Measurements from ENCODE around the gene PDE4A. TPM values are rescaled to one million over a fixed set of nuclear protein-coding genes. Genes with fewer than 3 reads are reported as not detected.
"Not testable (repeated sequence)": the region's sequence is repeated elsewhere in the genome, so short reads cannot be mapped to it uniquely, and the experiment has no call there.

PDE4A gene
- total RNA-seq (16.6 TPM), polyA plus RNA-seq (1 to 10 TPM in 3 of 4 donors, under 1 TPM in 1; 0.86 to 4.2 (median 3.5) TPM)

- H3K9me3 Mint-ChIP-seq: peaks cover 0 to 11% (median 0%) of the 10 kb centered on the region in 7 donors
- Histone ChIP-seq H3K4me3 (ENCODE audit: low read depth, low read length) (peak within 1 kb of the TSS; percentile 52), H3K27ac (ENCODE audit: insufficient read depth, low read length, poor library complexity, severe bottlenecking) (no peak within 1 kb of the TSS), H3K36me3 (ENCODE audit: control insufficient read depth, insufficient read depth, low read length) (no peaks in the 10 kb centered on the region), H3K4me1 (ENCODE audit: control insufficient read depth, insufficient read depth, low read length, poor library complexity, severe bottlenecking) (peaks cover 75% of the 10 kb centered on the region), H3K9me3 (ENCODE audit: control insufficient read depth in 2 of 2, low read length in 2 of 2) (no peaks in the 10 kb centered on the region), H3K27me3 (ENCODE audit: control insufficient read depth, insufficient read depth, low read length) (peaks cover 25% of the 10 kb centered on the region)
- DNase-seq: peak in 2 of 3 donors; percentile 58 to 79
- peak within 1 kb of the TSS; percentile 76 to 97 (median 87) for H3K4me3 Mint-ChIP-seq
- peaks cover 6 to 75% (median 39%) of the 10 kb centered on the region in 4 donors for H3K4me1 Mint-ChIP-seq
- H3K27ac Mint-ChIP-seq: peak within 1 kb of the TSS in 2 of 3 donors; percentile 78 to 95
- no peaks in the 10 kb centered on the region for H3K36me3 Mint-ChIP-seq
- ATAC-seq (ENCODE audit: low read depth in 2 of 2): no peak
- H3K27me3 Mint-ChIP-seq: peaks cover 64% of the 10 kb centered on the region
Measured at GRCh38 chr19:10420444-10421239, at the start of gene PDE4A. Gene PDE4A (plus strand): TSS chr19:10420538. CDS start chr19:10420765, 227 bp downstream.

DNA sequence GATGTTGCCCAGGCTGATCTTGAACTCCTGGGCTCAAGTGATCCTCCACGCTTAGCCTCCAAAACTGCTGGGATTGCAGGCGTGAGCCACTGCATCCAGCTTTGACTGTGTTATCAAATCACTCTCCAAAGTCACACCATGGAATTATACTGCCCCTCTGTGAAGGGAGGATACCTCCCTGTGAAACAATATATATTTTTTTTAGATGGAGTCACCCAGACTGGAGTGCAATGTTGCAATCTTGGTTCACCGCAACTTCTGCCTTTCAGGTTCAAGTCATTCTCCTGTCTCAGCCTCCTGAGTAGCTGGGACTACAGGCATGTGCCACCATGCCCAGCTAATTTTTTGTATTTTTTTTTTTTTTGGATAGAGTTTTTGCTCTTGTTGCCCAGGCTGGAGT, 47.6 kb upstream of the PDE4A start:
- H3K36me3 Mint-ChIP-seq: peaks cover 25% of the 10 kb centered on the region
- H3K27me3 Mint-ChIP-seq: no peaks in the 10 kb centered on the region
- peaks cover 0 to 6% (median 4%) of the 10 kb centered on the region in 4 donors for H3K4me1 Mint-ChIP-seq
- no peaks in the 10 kb centered on the region for H3K9me3 ChIP-seq (ENCODE audit: control insufficient read depth in 2 of 2, low read length in 2 of 2)
- no peak overlapping the region for H3K27ac ChIP-seq (ENCODE audit: insufficient read depth, low read length, poor library complexity, severe bottlenecking)
- H3K27me3 ChIP-seq (ENCODE audit: control insufficient read depth, insufficient read depth, low read length): no peaks in the 10 kb centered on the region
- ATAC-seq (ENCODE audit: low read depth in 2 of 2) (no peak), DNase-seq (no peak)
- H3K4me3 ChIP-seq (ENCODE audit: low read depth, low read length): no peak overlapping the region
- no peak overlapping the region for H3K27ac Mint-ChIP-seq
- H3K9me3 Mint-ChIP-seq: no peaks in the 10 kb centered on the region
- peaks cover 48% of the 10 kb centered on the region for H3K36me3 ChIP-seq (ENCODE audit: control insufficient read depth, insufficient read depth, low read length)
- no peaks in the 10 kb centered on the region for H3K4me1 ChIP-seq (ENCODE audit: control insufficient read depth, insufficient read depth, low read length, poor library complexity, severe bottlenecking)
- H3K4me3 Mint-ChIP-seq: no peak overlapping the region

DNA sequence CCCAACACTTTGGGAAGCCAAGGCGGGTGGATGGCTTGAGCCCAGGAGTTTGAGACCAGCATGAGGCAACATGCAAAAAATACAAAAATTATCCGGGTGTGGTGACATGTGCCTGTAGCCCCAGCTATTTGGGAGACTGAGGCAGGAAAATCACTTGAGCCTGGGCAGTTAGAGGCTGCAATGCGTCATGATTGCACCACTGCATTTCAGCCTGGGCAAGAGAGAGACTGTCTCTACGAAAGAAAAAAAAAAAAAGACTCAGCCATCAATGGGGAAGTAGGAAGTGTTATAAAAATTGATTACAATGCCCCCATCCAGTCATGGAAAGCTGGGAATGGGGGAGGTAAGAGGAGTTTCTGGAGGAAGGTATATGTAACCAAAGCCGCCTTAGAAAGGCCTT, 45.4 kb upstream of the PDE4A start:
- Histone ChIP-seq H3K9me3 (ENCODE audit: control insufficient read depth in 2 of 2, low read length in 2 of 2) (no peaks in the 10 kb centered on the region), H3K27ac (ENCODE audit: insufficient read depth, low read length, poor library complexity, severe bottlenecking) (no peak overlapping the region), H3K4me1 (ENCODE audit: control insufficient read depth, insufficient read depth, low read length, poor library complexity, severe bottlenecking) (peaks cover 6% of the 10 kb centered on the region), H3K4me3 (ENCODE audit: low read depth, low read length) (no peak overlapping the region), H3K27me3 (ENCODE audit: control insufficient read depth, insufficient read depth, low read length) (no peaks in the 10 kb centered on the region), H3K36me3 (ENCODE audit: control insufficient read depth, insufficient read depth, low read length) (peaks cover 37% of the 10 kb centered on the region)
- Mint-ChIP-seq H3K9me3 (no peaks in the 10 kb centered on the region), H3K4me3 (no peak overlapping the region), H3K36me3 (peaks cover 16% of the 10 kb centered on the region), H3K27ac (no peak overlapping the region), H3K4me1 (peaks cover 0 to 13% (median 9%) of the 10 kb centered on the region in 4 donors), H3K27me3 (no peaks in the 10 kb centered on the region)
- no peak for ATAC-seq (ENCODE audit: low read depth in 2 of 2)
- DNase-seq: no peak

DNA sequence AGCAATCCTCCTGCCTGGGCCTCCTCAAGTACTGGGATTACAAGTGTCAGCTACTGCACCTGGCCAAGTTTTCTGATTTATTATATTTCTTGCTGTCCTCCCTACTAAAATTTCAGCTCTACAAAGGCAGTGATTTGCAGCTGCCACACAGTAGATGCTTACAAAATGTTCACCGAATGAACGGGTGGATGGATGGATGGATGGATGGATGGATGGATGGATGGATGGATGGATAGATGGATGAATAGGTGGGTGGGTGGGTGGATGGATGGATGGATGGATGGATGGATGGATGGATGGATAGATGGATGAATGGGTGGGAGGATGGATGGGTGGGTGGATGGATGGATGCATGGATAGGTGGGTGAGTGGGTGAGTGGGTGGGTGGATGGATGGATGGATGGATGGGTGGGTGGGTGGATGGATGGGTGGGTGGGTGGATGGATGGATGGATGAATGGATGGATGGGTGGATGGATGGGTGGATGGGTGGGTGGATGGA, 43.1 kb upstream of the PDE4A start:
- not testable (repeated sequence) for ATAC-seq (ENCODE audit: low read depth in 2 of 2); H3K27ac ChIP-seq (ENCODE audit: insufficient read depth, low read length, poor library complexity, severe bottlenecking); H3K27ac Mint-ChIP-seq; H3K4me3 ChIP-seq (ENCODE audit: low read depth, low read length); DNase-seq; H3K4me3 Mint-ChIP-seq; H3K27me3 ChIP-seq (ENCODE audit: control insufficient read depth, insufficient read depth, low read length); H3K9me3 ChIP-seq (ENCODE audit: control insufficient read depth in 2 of 2, low read length in 2 of 2); H3K27me3 Mint-ChIP-seq; H3K9me3 Mint-ChIP-seq
- Histone ChIP-seq H3K4me1 (ENCODE audit: control insufficient read depth, insufficient read depth, low read length, poor library complexity, severe bottlenecking) (peaks cover 15% of the 10 kb centered on the region), H3K36me3 (ENCODE audit: control insufficient read depth, insufficient read depth, low read length) (peaks cover 25% of the 10 kb centered on the region)
- Mint-ChIP-seq H3K36me3 (peaks cover 20% of the 10 kb centered on the region), H3K4me1 (peaks cover 0 to 27% (median 20%) of the 10 kb centered on the region in 4 donors)

DNA sequence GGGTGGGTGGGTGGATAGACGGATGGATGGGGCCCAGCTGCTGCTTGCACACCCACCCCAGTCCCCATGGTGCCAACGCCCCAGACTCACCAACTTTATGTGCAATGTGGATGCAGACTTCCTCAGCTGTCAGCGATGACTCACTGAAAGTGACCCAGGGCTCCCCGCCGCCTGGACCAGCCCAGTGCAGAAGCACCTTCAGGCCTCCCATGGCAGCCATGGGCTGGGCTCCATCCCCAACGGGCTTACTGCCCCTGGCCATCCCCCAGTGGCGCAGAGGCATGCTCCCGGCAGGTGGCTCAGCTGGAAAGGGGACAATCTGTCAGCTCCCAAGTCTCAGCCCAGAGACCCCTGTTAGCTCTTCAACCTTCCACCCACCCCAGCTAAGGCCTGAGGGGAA, 42.2 kb upstream of the PDE4A start:
- H3K27me3 Mint-ChIP-seq: peaks cover 4% of the 10 kb centered on the region
- H3K27ac Mint-ChIP-seq: no peak overlapping the region
- peak overlapping the region in 2 of 4 donors; percentile 13 to 44 for H3K4me3 Mint-ChIP-seq

DNA sequence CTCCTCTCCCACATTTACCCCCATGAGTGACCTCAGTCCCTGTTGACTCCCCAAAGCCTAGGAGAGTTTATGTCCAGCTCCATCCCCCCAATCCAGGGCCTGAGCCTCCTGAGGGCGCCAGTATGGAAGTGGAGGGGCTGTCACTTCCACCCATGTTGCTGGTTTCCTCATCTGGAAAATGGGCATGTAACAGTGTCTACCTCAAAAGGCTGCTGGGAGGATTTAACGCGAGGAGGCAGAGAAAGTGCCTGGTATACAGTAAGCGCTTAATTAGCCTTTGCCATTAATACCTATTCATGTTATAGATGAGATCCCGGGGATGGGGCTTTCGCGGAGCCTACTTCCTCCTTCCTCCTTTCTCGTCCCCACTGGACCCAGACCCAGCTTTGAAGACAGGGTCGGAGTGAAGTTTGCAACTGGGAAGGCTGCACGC, 40.4 kb upstream of the PDE4A start:
- Mint-ChIP-seq H3K27me3 (peaks cover 8% of the 10 kb centered on the region), H3K27ac (peak overlapping the region; percentile 94 to 96 (median 95)), H3K36me3 (peaks cover 14% of the 10 kb centered on the region), H3K4me1 (peaks cover 0 to 28% (median 20%) of the 10 kb centered on the region in 4 donors), H3K4me3 (peak overlapping the region; percentile 94 to 97 (median 96)), H3K9me3 (no peaks in the 10 kb centered on the region)
- H3K36me3 ChIP-seq (ENCODE audit: control insufficient read depth, insufficient read depth, low read length): peaks cover 12% of the 10 kb centered on the region
- peak overlapping the region; percentile 96 for H3K4me3 ChIP-seq (ENCODE audit: low read depth, low read length)
- no peaks in the 10 kb centered on the region for H3K27me3 ChIP-seq (ENCODE audit: control insufficient read depth, insufficient read depth, low read length)
- ATAC-seq (ENCODE audit: low read depth in 2 of 2): no peak
- peaks cover 15% of the 10 kb centered on the region for H3K4me1 ChIP-seq (ENCODE audit: control insufficient read depth, insufficient read depth, low read length, poor library complexity, severe bottlenecking)
- peak overlapping the region; percentile 83 for H3K27ac ChIP-seq (ENCODE audit: insufficient read depth, low read length, poor library complexity, severe bottlenecking)
- DNase-seq: no peak
- no peaks in the 10 kb centered on the region for H3K9me3 ChIP-seq (ENCODE audit: control insufficient read depth in 2 of 2, low read length in 2 of 2)

More for the DNA sequence above, 42.2 kb upstream of the PDE4A start:
- DNase-seq (no peak), ATAC-seq (ENCODE audit: low read depth in 2 of 2) (no peak)
- Histone ChIP-seq H3K27ac (ENCODE audit: insufficient read depth, low read length, poor library complexity, severe bottlenecking) (no peak overlapping the region), H3K9me3 (ENCODE audit: control insufficient read depth in 2 of 2, low read length in 2 of 2) (no peaks in the 10 kb centered on the region), H3K4me3 (ENCODE audit: low read depth, low read length) (no peak overlapping the region), H3K4me1 (ENCODE audit: control insufficient read depth, insufficient read depth, low read length, poor library complexity, severe bottlenecking) (peaks cover 15% of the 10 kb centered on the region), H3K27me3 (ENCODE audit: control insufficient read depth, insufficient read depth, low read length) (no peaks in the 10 kb centered on the region), H3K36me3 (ENCODE audit: control insufficient read depth, insufficient read depth, low read length) (peaks cover 19% of the 10 kb centered on the region)
- H3K4me1 Mint-ChIP-seq: peaks cover 0 to 27% (median 20%) of the 10 kb centered on the region in 4 donors
- peaks cover 20% of the 10 kb centered on the region for H3K36me3 Mint-ChIP-seq
- no peaks in the 10 kb centered on the region for H3K9me3 Mint-ChIP-seq

DNA sequence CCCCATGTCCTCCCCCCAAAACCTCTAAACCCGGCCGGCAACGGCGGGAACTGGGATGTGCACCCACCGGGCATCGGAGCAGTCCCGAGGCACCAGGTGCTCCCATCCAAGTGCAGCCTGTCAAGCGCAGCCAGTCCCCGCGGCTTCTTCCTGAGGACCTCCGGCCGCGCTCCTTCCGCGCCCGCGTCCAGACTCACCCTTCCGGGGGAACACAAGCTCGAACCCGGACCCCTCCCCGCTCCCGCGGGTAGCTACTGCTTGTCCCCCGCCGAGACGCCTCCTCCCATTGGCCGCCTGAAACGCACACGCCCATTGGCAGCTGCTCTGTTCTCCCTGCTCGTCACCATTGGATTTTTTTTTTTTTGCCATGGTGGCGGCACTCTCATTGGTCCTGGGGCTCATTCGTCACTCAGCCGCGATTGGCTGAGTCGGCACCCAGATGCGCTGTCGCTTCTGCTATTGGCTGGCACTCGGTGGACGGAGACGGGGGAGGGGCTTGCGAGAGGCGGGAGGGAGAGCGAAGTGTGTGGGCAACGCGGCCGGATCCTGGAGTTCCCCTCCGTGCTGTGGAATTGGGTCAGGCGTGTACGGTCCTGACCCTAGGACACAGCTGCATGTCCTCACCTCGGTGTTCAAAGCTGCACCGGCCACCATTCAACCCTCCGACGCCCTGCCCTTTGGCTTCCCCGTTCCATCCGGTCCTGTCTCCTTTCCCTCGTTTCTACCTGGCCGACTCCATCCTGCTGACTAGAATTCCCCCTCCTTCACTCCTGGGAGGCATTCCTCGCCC, 39.8 kb upstream of the PDE4A start, which contains the start of gene TYK2:
Gene TYK2 (minus strand): TSS at position 260 of the 790 bp plus-strand sequence. CDS start 2,166 bp downstream, outside the sequence.
- peak within 1 kb of the TSS; percentile 96 for H3K4me3 ChIP-seq (ENCODE audit: low read depth, low read length)
- Mint-ChIP-seq H3K9me3 (no peaks in the 10 kb centered on the region), H3K27ac (peak within 1 kb of the TSS; percentile 94 to 96 (median 95)), H3K4me3 (peak within 1 kb of the TSS; percentile 94 to 97 (median 96)), H3K36me3 (peaks cover 12% of the 10 kb centered on the region), H3K4me1 (peaks cover 0 to 27% (median 19%) of the 10 kb centered on the region in 4 donors), H3K27me3 (peaks cover 8% of the 10 kb centered on the region)
- peaks cover 10% of the 10 kb centered on the region for H3K36me3 ChIP-seq (ENCODE audit: control insufficient read depth, insufficient read depth, low read length)
- H3K27ac ChIP-seq (ENCODE audit: insufficient read depth, low read length, poor library complexity, severe bottlenecking): peak within 1 kb of the TSS; percentile 83
- peak; percentile 94 to 99 (median 97) for DNase-seq
- peak; percentile 98 for ATAC-seq (ENCODE audit: low read depth in 2 of 2)
- no peaks in the 10 kb centered on the region for H3K27me3 ChIP-seq (ENCODE audit: control insufficient read depth, insufficient read depth, low read length)
- H3K4me1 ChIP-seq (ENCODE audit: control insufficient read depth, insufficient read depth, low read length, poor library complexity, severe bottlenecking): peaks cover 15% of the 10 kb centered on the region
- no peaks in the 10 kb centered on the region for H3K9me3 ChIP-seq (ENCODE audit: control insufficient read depth in 2 of 2, low read length in 2 of 2)

Measured in CD4-positive, CD25-positive, alpha-beta regulatory T cell (primary cell).